Heart right ventricle (tissue), 16 donors: ENCODE data around the gene MYH3. TPM values are rescaled to one million over a fixed set of nuclear protein-coding genes. Genes with fewer than 3 reads are reported as not detected.
"Not testable (repeated sequence)": the region's sequence is repeated elsewhere in the genome, so short reads cannot be mapped to it uniquely, and the experiment has no call there.

Source experiments
- ATAC-seq, 8 donors: fragments of 200-7000 bp; cut with Tn5 transposase; one replicate each; pipeline ENCODE4 v1.9.1; 2020; ENCODE audit warnings: mild to moderate bottlenecking in 8 of 8, moderate library complexity in 8 of 8, moderate number of reproducible peaks in 1 of 8
- DNase-seq, 2 donors: peaks; one replicate each; pipeline ENCODE4 v3.0.0-alpha.2; 2020
- H3K27ac ChIP-seq, 10 donors: fragments of 200-600 bp; sonication (generic) in 2 of 10; one replicate each; pipeline versions ENCODE4 v1.5.0 to v1.8.0; 2020 to 2022; ENCODE audit warnings: mild to moderate bottlenecking in 3 of 10
- H3K27me3 ChIP-seq, 7 donors: fragments of 200-600 bp; one replicate each; pipeline ENCODE4 v1.8.0; 2021 to 2022; ENCODE audit warnings: mild to moderate bottlenecking in 2 of 7
- H3K36me3 ChIP-seq, 9 donors: fragments of 200-600 bp; sonication (generic) in 1 of 9; one replicate each; pipeline versions ENCODE4 v1.5.0 to v1.8.0; 2020 to 2022; ENCODE audit warnings: mild to moderate bottlenecking in 2 of 9
- H3K4me1 ChIP-seq, 9 donors: fragments of 200-600 bp; sonication (generic) in 1 of 9; one replicate each; pipeline versions ENCODE4 v1.5.0 to v1.8.0; 2020 to 2022; ENCODE audit warnings: mild to moderate bottlenecking in 4 of 9
- H3K4me3 ChIP-seq, 10 donors: fragments of 200-600 bp; sonication (generic) in 2 of 10; one replicate each; pipeline versions ENCODE4 v1.5.0 to v1.8.0; 2020 to 2022; ENCODE audit warnings: mild to moderate bottlenecking in 7 of 10, moderate library complexity in 2 of 10
- H3K9me3 ChIP-seq, 11 donors: fragments of 200-600 bp in 10 of 11; sonication (generic) in 2 of 11; one replicate each; pipeline versions ENCODE4 v1.5.0 to v1.8.0; 2013 to 2022; ENCODE audit warnings: mild to moderate bottlenecking in 2 of 11, control low read depth in 1 of 11, moderate library complexity in 1 of 11
- CTCF ChIP-seq, 9 donors: fragments of 200-600 bp; sonication (generic) in 2 of 9; IDR thresholded peaks; one replicate each; pipeline versions ENCODE4 v1.5.0 to v1.8.0; 2021 to 2022; ENCODE audit warnings: antibody characterized with exemption in 9 of 9, mild to moderate bottlenecking in 5 of 9, moderate library complexity in 1 of 9
- WGBS, 2 donors: extraction: QIAGEN DNeasy Blood & Tissue Kit; methylation state at CpG; one replicate each; pipeline ENCODE4 v1.1.7; 2013; ENCODE audit warnings: inconsistent platforms in 1 of 2; 5-methylcytosine and 5-hydroxymethylcytosine counted together
- intact Hi-C, 10 donors: fragments of 100-400 bp; cut with DNase I; formaldehyde crosslinking; loops; one replicate each; pipeline versions ENCODE4 v1.11.1 to v1.14.2; 2022
- polyA plus RNA-seq, 2 donors: library from polyadenylated mRNA; stranded (reverse); fragments of 200-250 nt; gene quantifications; one replicate each; pipeline ENCODE4 v1.2.3, GENCODE V29; 2013
- total RNA-seq, 10 donors: library from RNA; stranded (reverse); fragmentation: NEBNext Ultra II Directional in 3 of 10; extraction: Animal tissue kit (Norgen Biotek cat#: 25700) in 3 of 10; gene quantifications; one replicate each; pipeline versions ENCODE4 v1.2.1 to v1.2.4, GENCODE V29; 2021 to 2023
- donor health status: Arrhythmogenic right ventricular cardiomyopathy.
- donor health status: ischemic (EF 13 %, LVEDD 7.1; RV severe dilation, severe dysfunction).
- donor health status: healthy with polysubstance abuse.
- donor health status: DM: no; HTN: yes; CAD: no.
- donor health status: DM: no; HTN: no; CAD: no.
- donor health status: ischemic (EF 25% LVEDD 6.9; RV normal size, moderate dysfunction).
- donor health status: ischemic (EF 25% LVEDD 5.7; RV mildly dilated, moderate dysfunction).
- donor health status: healthy.
- donor health status: DM: yes; HTN: yes; CAD: no.
- donor health status: Ischemic cardiomyopathy.
- donor health status: ischemic (EF 35%, LVEDD 5.7; RV mildly dilated, moderate dysfunction).
- donor health status: nonischemic (EF 11% LVEDD 7.7; RV severe dilation, severe dysfunction).
- donor health status: DM: yes; HTN: yes; CAD: no.
- donor health status: PGD.
- donor health status: ischemic (EF 29% LVEDD 5.4; RV normal size, mild dysfunction).
- donor health status: nonischemic (EF 23%, LVEDD 6.1; RV moderate dilation, normal function).

Gene MYH3
- total and polyA plus RNA-seq, 12 donors, result 0.12 to 1.4 (median 0.75) TPM

GRCh38 chr17:10698096-10698818 lies 41.1 kb upstream of the MYH3 start:
- Histone ChIP-seq H3K4me1 (peaks cover 6 to 48% (median 31%) of the 10 kb centered on the region in 9 donors), H3K36me3 (peaks cover 0 to 25% (median 10%) of the 10 kb centered on the region in 9 donors), H3K27ac (peak overlapping the region; percentile 77 to 98 (median 94)), H3K4me3 (peak overlapping the region; percentile 84 to 99 (median 91)), H3K27me3 (no peaks in the 10 kb centered on the region), H3K9me3 (no peaks in the 10 kb centered on the region)
- TF ChIP-seq CTCF (IDR thresholded peaks at IDR 0.05), result no peak
- intact Hi-C loops, result no loop called here
- ATAC-seq, result no peak
- DNase-seq, result no peak
- 18 to 21% methylated on average over 18 of the region's 18 CpGs for WGBS, 2 donors

- DNase-seq, result peak; percentile 92 to 94
- Histone ChIP-seq H3K27me3 (no peaks in the 10 kb centered on the region), H3K36me3 (peaks cover 0 to 33% (median 16%) of the 10 kb centered on the region in 9 donors), H3K4me3 (peak within 1 kb of the TSS; percentile 84 to 99 (median 91)), H3K27ac (peak within 1 kb of the TSS; percentile 77 to 98 (median 94)), H3K4me1 (peaks cover 6 to 40% (median 25%) of the 10 kb centered on the region in 9 donors), H3K9me3 (no peaks in the 10 kb centered on the region)
- intact Hi-C loops, result loop anchor here in 1 of 10 donors (2.0 kb wide), 1 partner anchor 31 kb away; no protein-coding TSS in a partner anchor
- TF ChIP-seq CTCF (IDR thresholded peaks at IDR 0.05), result peak in 8 of 9 donors; percentile 12 to 69 (median 49)
- WGBS, 2 donors, result 0% methylated on average over 84 of the region's 84 CpGs
- peak; percentile 99 to 100 (median 99) for ATAC-seq
Measured at GRCh38 chr17:10697092-10698081, 40.3 kb upstream of the MYH3 start, which contains the start of the genes ADPRM and SCO1. Gene ADPRM (plus strand): TSS chr17:10697594. CDS start chr17:10704927, 7,333 bp downstream. Gene SCO1 (minus strand): TSS chr17:10697533. CDS start chr17:10697507, 26 bp downstream.

- not testable (repeated sequence) for H3K27me3 ChIP-seq, DNase-seq, ATAC-seq, H3K9me3 ChIP-seq, H3K27ac ChIP-seq
- peaks cover 0 to 48% (median 30%) of the 10 kb centered on the region in 9 donors for H3K36me3 ChIP-seq
- H3K4me3 ChIP-seq, result peak overlapping the region in 4 of 10 donors; percentile 84 to 99 (median 94)
- intact Hi-C loops, result loop anchor here in 1 of 10 donors (2.0 kb wide), 1 partner anchor 33 kb away; no protein-coding TSS in a partner anchor
- peaks cover 6 to 36% (median 22%) of the 10 kb centered on the region in 9 donors for H3K4me1 ChIP-seq
- WGBS, 2 donors, result 89 to 92% methylated on average over 17 of the region's 17 CpGs
Measured at GRCh38 chr17:10695875-10696407, 38.8 kb upstream of the MYH3 start.

- WGBS, 2 donors, result 93 to 97% methylated on average over 2 of the region's 2 CpGs
- TF ChIP-seq CTCF (IDR thresholded peaks at IDR 0.05), result no peak
- no peak for ATAC-seq
Measured at GRCh38 chr17:10687499-10687898, 30.4 kb upstream of the MYH3 start.

More at GRCh38 chr17:10687499-10687898, 30.4 kb upstream of the MYH3 start:
- no peak overlapping the region for H3K27ac ChIP-seq
- peaks cover 0 to 99% (median 49%) of the 10 kb centered on the region in 9 donors for H3K36me3 ChIP-seq
- peaks cover 0 to 3% (median 0%) of the 10 kb centered on the region in 9 donors for H3K4me1 ChIP-seq
- no peak for DNase-seq
- no peaks in the 10 kb centered on the region for H3K27me3 ChIP-seq
- H3K4me3 ChIP-seq, result no peak overlapping the region
- intact Hi-C loops, result no loop called here
- H3K9me3 ChIP-seq, result no peaks in the 10 kb centered on the region
